CD14-positive monocyte (primary cell): ENCODE data around the gene SCARB1. TPM values are rescaled to one million over a fixed set of nuclear protein-coding genes. Genes with fewer than 3 reads are reported as not detected.

Experiments
- DNase-seq, 3 donors: peaks; one replicate each; pipeline ENCODE4 v3.0.0-alpha.2; 2011 to 2022
- H2AFZ ChIP-seq: 2 replicates; pipeline ENCODE4 v1.6.0; 2012; ENCODE audit warnings: mild to moderate bottlenecking, low read depth, low read length, inconsistent platforms; ENCODE audit not compliant: insufficient read depth, poor library complexity, severe bottlenecking
- H3K27ac ChIP-seq, 2 donors: 1 replicate in 1 of 2; 2 replicates in 1 of 2; pipeline ENCODE4 v1.5.1; 2012 to 2013; ENCODE audit warnings: low read length in 2 of 2, control low read depth in 1 of 2, inconsistent platforms in 1 of 2, low read depth in 1 of 2, mild to moderate bottlenecking in 1 of 2
- H3K27me3 ChIP-seq, 2 donors: one replicate each; pipeline versions ENCODE4 v1.6.0 to v1.6.1; 2011 to 2013; ENCODE audit warnings: low read length in 2 of 2; ENCODE audit not compliant: control insufficient read depth in 2 of 2, insufficient read depth in 2 of 2
- H3K36me3 ChIP-seq, 2 donors: replicated peaks in 1 of 2; 1 replicate in 1 of 2; 2 replicates in 1 of 2; pipeline versions ENCODE4 v1.5.1 to v1.6.1; 2012 to 2013; ENCODE audit warnings: low read length in 2 of 2, control low read depth in 1 of 2, inconsistent platforms in 1 of 2, mild to moderate bottlenecking in 1 of 2; ENCODE audit not compliant: insufficient read depth in 2 of 2, control insufficient read depth in 1 of 2
- H3K4me1 ChIP-seq, 2 donors: 1 replicate in 1 of 2; 2 replicates in 1 of 2; pipeline versions ENCODE4 v1.5.1 to v1.6.1; 2012 to 2013; ENCODE audit warnings: low read length in 2 of 2, control low read depth in 1 of 2, inconsistent platforms in 1 of 2, mild to moderate bottlenecking in 1 of 2, moderate library complexity in 1 of 2; ENCODE audit not compliant: insufficient read depth in 2 of 2, control insufficient read depth in 1 of 2
- H3K4me2 ChIP-seq: replicated peaks from 2 replicates; pipeline ENCODE3; 2012; ENCODE audit warnings: low read length, moderate library complexity, mild to moderate bottlenecking; ENCODE audit not compliant: poor library complexity, severe bottlenecking; ENCODE audit errors: extremely low read depth
- H3K4me3 ChIP-seq, 3 experiments: fragments of 200-600 bp in 1 of 3; sonication (generic) in 1 of 3; replicated peaks in 1 of 3; 1 replicate in 2 of 3; 2 replicates in 1 of 3; pipeline ENCODE4 v1.5.1; 2011 to 2013; ENCODE audit warnings: low read length in 3 of 3, mild to moderate bottlenecking in 3 of 3, control low read depth in 2 of 3, low read depth in 2 of 3, inconsistent platforms in 1 of 3, moderate library complexity in 1 of 3
- H3K79me2 ChIP-seq: 2 replicates; pipeline ENCODE4 v1.6.0; 2012; ENCODE audit warnings: mild to moderate bottlenecking, control low read depth, inconsistent platforms, low read length, moderate library complexity; ENCODE audit not compliant: insufficient read depth
- H3K9ac ChIP-seq: 2 replicates; pipeline ENCODE4 v1.6.0; 2017; ENCODE audit warnings: low read length, mild to moderate bottlenecking; ENCODE audit not compliant: insufficient read depth, poor library complexity, severe bottlenecking
- H3K9me3 ChIP-seq, 2 donors: replicated peaks in 1 of 2; 1 replicate in 1 of 2; 2 replicates in 1 of 2; pipeline versions ENCODE4 v1.5.1 to v1.6.1; 2012 to 2013; ENCODE audit warnings: low read length in 2 of 2, control low read depth in 1 of 2; ENCODE audit not compliant: control insufficient read depth in 1 of 2, insufficient read depth in 1 of 2
- H4K20me1 ChIP-seq: 2 replicates; pipeline ENCODE4 v1.6.0; 2012; ENCODE audit warnings: mild to moderate bottlenecking, low read length, control low read depth, moderate library complexity; ENCODE audit not compliant: insufficient read depth
- H3K27ac Mint-ChIP-seq, 7 donors: one replicate each; pipeline ENCODE4 v1.8.0; 2020; ENCODE audit warnings: mild to moderate bottlenecking in 7 of 7, mixed read lengths in 7 of 7, moderate library complexity in 6 of 7, inconsistent platforms in 2 of 7
- H3K27me3 Mint-ChIP-seq, 3 donors: one replicate each; pipeline ENCODE4 v1.8.0; 2021 to 2022; ENCODE audit warnings: low read depth in 3 of 3, mild to moderate bottlenecking in 3 of 3, mixed read lengths in 3 of 3, moderate library complexity in 3 of 3, inconsistent platforms in 1 of 3
- H3K36me3 Mint-ChIP-seq, 2 donors: one replicate each; pipeline ENCODE4 v1.8.0; 2020; ENCODE audit warnings: mixed read lengths in 2 of 2, inconsistent platforms in 1 of 2, mild to moderate bottlenecking in 1 of 2
- H3K4me1 Mint-ChIP-seq: one replicate; pipeline ENCODE4 v1.8.0; 2020; ENCODE audit warnings: mild to moderate bottlenecking, mixed read lengths
- H3K4me3 Mint-ChIP-seq, 2 donors: one replicate each; pipeline ENCODE4 v1.8.0; 2020; ENCODE audit warnings: mild to moderate bottlenecking in 2 of 2, mixed read lengths in 2 of 2, moderate library complexity in 1 of 2
- H3K9me3 Mint-ChIP-seq, 7 donors: one replicate each; pipeline ENCODE4 v1.8.0; 2020 to 2022; ENCODE audit warnings: mixed read lengths in 7 of 7, mild to moderate bottlenecking in 6 of 7, moderate library complexity in 6 of 7, inconsistent platforms in 2 of 7
- WGBS: methylation state at CpG from one replicate; pipeline ENCODE4 v1.1.5; 2013; ENCODE audit warnings: missing lambda C conversion rate; ENCODE audit not compliant: insufficient coverage; 5-methylcytosine and 5-hydroxymethylcytosine counted together
- intact Hi-C, 2 donors: fragments of 100-400 bp; cut with micrococcal nuclease; formaldehyde crosslinking; loops; one replicate each; pipeline versions ENCODE4 v1.15.0 to v1.15.1; 2023
- polyA plus RNA-seq, 3 donors: library from polyadenylated mRNA; depleted of rRNA in 1 of 3; unstranded in 2 of 3; stranded (reverse) in 1 of 3; fragments of 300-500 nt in 2 of 3; fragments of >200 nt in 1 of 3; fragmentation: Illumina TruSeq in 2 of 3; gene quantifications; 1 replicate in 2 of 3; 2 replicates in 1 of 3; pipeline ENCODE4 v1.2.3, GENCODE V29; 2012 to 2021
- TF ChIP-seq, protein P1 (sequence below): fragments of 200-600 bp; IDR thresholded peaks from one replicate; pipeline ENCODE4 v1.8.0; 2022; ENCODE audit warnings: antibody characterized with exemption, mild to moderate bottlenecking

The SCARB1 gene
- polyA plus RNA-seq, 3 donors = 13.1 to 34.3 (median 15.2) TPM

- Mint-ChIP-seq H3K36me3 (peaks cover 44% of the 10 kb centered on the region in 2 donors), H3K9me3 (peaks cover 0 to 6% (median 0%) of the 10 kb centered on the region in 7 donors), H3K27ac (no peak overlapping the region), H3K27me3 (peaks cover 0 to 2% (median 0%) of the 10 kb centered on the region in 3 donors), H3K4me1 (peaks cover 36% of the 10 kb centered on the region), H3K4me3 (no peak overlapping the region)
- no peaks in the 10 kb centered on the region for H3K27me3 ChIP-seq
- H3K9me3 ChIP-seq = peaks cover 0 to 5% of the 10 kb centered on the region in 2 donors
- no peak overlapping the region for H3K27ac ChIP-seq
- peaks cover 15 to 33% of the 10 kb centered on the region in 2 donors for H3K4me1 ChIP-seq
- 94% methylated on average over 8 of the region's 9 CpGs for WGBS
- peaks cover 14 to 54% of the 10 kb centered on the region in 2 donors for H3K36me3 ChIP-seq
- H3K79me2 ChIP-seq = no peaks in the 10 kb centered on the region
- intact Hi-C loops = no loop called here
- DNase-seq = no peak
- TF ChIP-seq, protein P1, sequence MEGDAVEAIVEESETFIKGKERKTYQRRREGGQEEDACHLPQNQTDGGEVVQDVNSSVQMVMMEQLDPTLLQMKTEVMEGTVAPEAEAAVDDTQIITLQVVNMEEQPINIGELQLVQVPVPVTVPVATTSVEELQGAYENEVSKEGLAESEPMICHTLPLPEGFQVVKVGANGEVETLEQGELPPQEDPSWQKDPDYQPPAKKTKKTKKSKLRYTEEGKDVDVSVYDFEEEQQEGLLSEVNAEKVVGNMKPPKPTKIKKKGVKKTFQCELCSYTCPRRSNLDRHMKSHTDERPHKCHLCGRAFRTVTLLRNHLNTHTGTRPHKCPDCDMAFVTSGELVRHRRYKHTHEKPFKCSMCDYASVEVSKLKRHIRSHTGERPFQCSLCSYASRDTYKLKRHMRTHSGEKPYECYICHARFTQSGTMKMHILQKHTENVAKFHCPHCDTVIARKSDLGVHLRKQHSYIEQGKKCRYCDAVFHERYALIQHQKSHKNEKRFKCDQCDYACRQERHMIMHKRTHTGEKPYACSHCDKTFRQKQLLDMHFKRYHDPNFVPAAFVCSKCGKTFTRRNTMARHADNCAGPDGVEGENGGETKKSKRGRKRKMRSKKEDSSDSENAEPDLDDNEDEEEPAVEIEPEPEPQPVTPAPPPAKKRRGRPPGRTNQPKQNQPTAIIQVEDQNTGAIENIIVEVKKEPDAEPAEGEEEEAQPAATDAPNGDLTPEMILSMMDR = no peak
- H3K9ac ChIP-seq = no peak overlapping the region
- H3K4me2 ChIP-seq = no peak overlapping the region
- no peaks in the 10 kb centered on the region for H4K20me1 ChIP-seq
- no peak overlapping the region for H2AFZ ChIP-seq
- H3K4me3 ChIP-seq = no peak overlapping the region
Measured at GRCh38 chr12:124812356-124812755, 51.3 kb downstream of the SCARB1 start.

- no peak overlapping the region for H3K27ac ChIP-seq
- H3K9me3 Mint-ChIP-seq = peaks cover 0 to 5% (median 0%) of the 10 kb centered on the region in 7 donors
- no peak overlapping the region for H3K4me3 ChIP-seq
- peaks cover 16 to 58% of the 10 kb centered on the region in 2 donors for H3K36me3 ChIP-seq
- DNase-seq = no peak
- H2AFZ ChIP-seq = no peak overlapping the region
- peaks cover 15 to 33% of the 10 kb centered on the region in 2 donors for H3K4me1 ChIP-seq
- TF ChIP-seq, protein P1 = no peak
- 95% methylated on average over 13 of the region's 13 CpGs for WGBS
- H3K4me1 Mint-ChIP-seq = peaks cover 36% of the 10 kb centered on the region
- H3K79me2 ChIP-seq = no peaks in the 10 kb centered on the region
- H3K36me3 Mint-ChIP-seq = peaks cover 43 to 49% of the 10 kb centered on the region in 2 donors
- H3K27me3 Mint-ChIP-seq = peaks cover 0 to 2% (median 0%) of the 10 kb centered on the region in 3 donors
- H3K27ac Mint-ChIP-seq = peak overlapping the region in 4 of 7 donors; percentile 6 to 43 (median 19)
- intact Hi-C loops = no loop called here
- no peaks in the 10 kb centered on the region for H4K20me1 ChIP-seq
- H3K9ac ChIP-seq = no peak overlapping the region
- no peak overlapping the region for H3K4me2 ChIP-seq
- no peaks in the 10 kb centered on the region for H3K27me3 ChIP-seq
- peaks cover 0 to 5% of the 10 kb centered on the region in 2 donors for H3K9me3 ChIP-seq
- no peak overlapping the region for H3K4me3 Mint-ChIP-seq
Measured at GRCh38 chr12:124811633-124812032, 52.0 kb downstream of the SCARB1 start.
